Measurements from ENCODE around the gene TBL1X. TPM values are rescaled to one million over a fixed set of nuclear protein-coding genes. Genes with fewer than 3 reads are reported as not detected.
"Not testable (repeated sequence)": the region's sequence is repeated elsewhere in the genome, so short reads cannot be mapped to it uniquely, and the experiment has no call there.

The TBL1X gene
- total and polyA plus RNA-seq, 2 donors: 6.8 to 11.5 TPM

- WGBS: 44% methylated on average over 8 of the region's 8 CpGs
- Histone ChIP-seq H3K4me1 (ENCODE audit: control insufficient read depth in 2 of 2, insufficient read depth in 2 of 2, low read length in 2 of 2) (peaks cover 0 to 11% of the 10 kb centered on the region in 2 donors), H3K27me3 (ENCODE audit: control insufficient read depth in 2 of 2, insufficient read depth in 1 of 2, low read length in 1 of 2) (no peaks in the 10 kb centered on the region), H3K36me3 (ENCODE audit: control insufficient read depth in 2 of 2, insufficient read depth in 2 of 2, low read length in 1 of 2) (no peaks in the 10 kb centered on the region), H3K27ac (ENCODE audit: low read depth in 1 of 2, low read length in 1 of 2) (peak overlapping the region; percentile 68 to 74), H3K9me3 (ENCODE audit: control insufficient read depth in 2 of 2, insufficient read depth in 1 of 2, low read length in 1 of 2) (no peaks in the 10 kb centered on the region), H3K4me3 (ENCODE audit: low read length in 2 of 2) (no peak overlapping the region)
- DNase-seq (ENCODE audit: low read depth in 6 of 9, low spot score in 9 of 9): peak in 4 of 9 donors; percentile 26 to 72 (median 34)
Observed at GRCh38 chrX:9456250-9457074, 8.4 kb upstream of the TBL1X start.

GRCh38 chrX:9458034-9458433, 6.8 kb upstream of the TBL1X start:
- DNase-seq (ENCODE audit: low read depth in 6 of 9, low spot score in 9 of 9); H3K9me3 ChIP-seq (ENCODE audit: control insufficient read depth in 2 of 2, insufficient read depth in 1 of 2, low read length in 1 of 2); H3K4me3 ChIP-seq (ENCODE audit: low read length in 2 of 2); H3K27ac ChIP-seq (ENCODE audit: low read depth in 1 of 2, low read length in 1 of 2); H3K27me3 ChIP-seq (ENCODE audit: control insufficient read depth in 2 of 2, insufficient read depth in 1 of 2, low read length in 1 of 2); H3K36me3 ChIP-seq (ENCODE audit: control insufficient read depth in 2 of 2, insufficient read depth in 2 of 2, low read length in 1 of 2): not testable (repeated sequence)
- peaks cover 5 to 22% of the 10 kb centered on the region in 2 donors for H3K4me1 ChIP-seq (ENCODE audit: control insufficient read depth in 2 of 2, insufficient read depth in 2 of 2, low read length in 2 of 2)
- WGBS: 98% methylated on average over 12 of the region's 12 CpGs

- Histone ChIP-seq H3K4me1 (ENCODE audit: control insufficient read depth in 2 of 2, insufficient read depth in 2 of 2, low read length in 2 of 2) (peaks cover 7 to 28% of the 10 kb centered on the region in 2 donors), H3K27me3 (ENCODE audit: control insufficient read depth in 2 of 2, insufficient read depth in 1 of 2, low read length in 1 of 2) (peaks cover 0 to 10% of the 10 kb centered on the region in 2 donors), H3K36me3 (ENCODE audit: control insufficient read depth in 2 of 2, insufficient read depth in 2 of 2, low read length in 1 of 2) (no peaks in the 10 kb centered on the region), H3K4me3 (ENCODE audit: low read length in 2 of 2) (no peak overlapping the region), H3K27ac (ENCODE audit: low read depth in 1 of 2, low read length in 1 of 2) (no peak overlapping the region), H3K9me3 (ENCODE audit: control insufficient read depth in 2 of 2, insufficient read depth in 1 of 2, low read length in 1 of 2) (no peaks in the 10 kb centered on the region)
- 95% methylated on average over 2 of the region's 2 CpGs for WGBS
- no peak for DNase-seq (ENCODE audit: low read depth in 6 of 9, low spot score in 9 of 9)
Observed at GRCh38 chrX:9458516-9459078, 6.3 kb upstream of the TBL1X start.

GRCh38 chrX:9459186-9459748, 5.6 kb upstream of the TBL1X start:
- Histone ChIP-seq H3K36me3 (ENCODE audit: control insufficient read depth in 2 of 2, insufficient read depth in 2 of 2, low read length in 1 of 2) (no peaks in the 10 kb centered on the region), H3K4me3 (ENCODE audit: low read length in 2 of 2) (no peak overlapping the region), H3K27ac (ENCODE audit: low read depth in 1 of 2, low read length in 1 of 2) (no peak overlapping the region), H3K27me3 (ENCODE audit: control insufficient read depth in 2 of 2, insufficient read depth in 1 of 2, low read length in 1 of 2) (peaks cover 0 to 16% of the 10 kb centered on the region in 2 donors), H3K9me3 (ENCODE audit: control insufficient read depth in 2 of 2, insufficient read depth in 1 of 2, low read length in 1 of 2) (no peaks in the 10 kb centered on the region), H3K4me1 (ENCODE audit: control insufficient read depth in 2 of 2, insufficient read depth in 2 of 2, low read length in 2 of 2) (peaks cover 7 to 35% of the 10 kb centered on the region in 2 donors)
- WGBS: 94% methylated on average over 3 of the region's 3 CpGs
- DNase-seq (ENCODE audit: low read depth in 6 of 9, low spot score in 9 of 9): no peak

- DNase-seq (ENCODE audit: low read depth in 6 of 9, low spot score in 9 of 9): no peak
- peaks cover 0 to 28% of the 10 kb centered on the region in 2 donors for H3K27me3 ChIP-seq (ENCODE audit: control insufficient read depth in 2 of 2, insufficient read depth in 1 of 2, low read length in 1 of 2)
- no peaks in the 10 kb centered on the region for H3K36me3 ChIP-seq (ENCODE audit: control insufficient read depth in 2 of 2, insufficient read depth in 2 of 2, low read length in 1 of 2)
- peaks cover 7 to 37% of the 10 kb centered on the region in 2 donors for H3K4me1 ChIP-seq (ENCODE audit: control insufficient read depth in 2 of 2, insufficient read depth in 2 of 2, low read length in 2 of 2)
- H3K9me3 ChIP-seq (ENCODE audit: control insufficient read depth in 2 of 2, insufficient read depth in 1 of 2, low read length in 1 of 2): no peaks in the 10 kb centered on the region
- H3K4me3 ChIP-seq (ENCODE audit: low read length in 2 of 2): no peak overlapping the region
- no peak overlapping the region for H3K27ac ChIP-seq (ENCODE audit: low read depth in 1 of 2, low read length in 1 of 2)
- WGBS: 96% methylated on average over 6 of the region's 6 CpGs
Observed at GRCh38 chrX:9461087-9461486, 3.8 kb upstream of the TBL1X start.

- Histone ChIP-seq H3K4me1 (ENCODE audit: control insufficient read depth in 2 of 2, insufficient read depth in 2 of 2, low read length in 2 of 2) (peaks cover 10 to 39% of the 10 kb centered on the region in 2 donors), H3K27ac (ENCODE audit: low read depth in 1 of 2, low read length in 1 of 2) (peak overlapping the region in 1 of 2 donors; percentile 67), H3K36me3 (ENCODE audit: control insufficient read depth in 2 of 2, insufficient read depth in 2 of 2, low read length in 1 of 2) (no peaks in the 10 kb centered on the region), H3K4me3 (ENCODE audit: low read length in 2 of 2) (no peak overlapping the region), H3K9me3 (ENCODE audit: control insufficient read depth in 2 of 2, insufficient read depth in 1 of 2, low read length in 1 of 2) (no peaks in the 10 kb centered on the region), H3K27me3 (ENCODE audit: control insufficient read depth in 2 of 2, insufficient read depth in 1 of 2, low read length in 1 of 2) (peaks cover 0 to 41% of the 10 kb centered on the region in 2 donors)
- no peak for DNase-seq (ENCODE audit: low read depth in 6 of 9, low spot score in 9 of 9)
- WGBS: 45% methylated on average over 6 of the region's 6 CpGs
Observed at GRCh38 chrX:9462456-9462855, 2.4 kb upstream of the TBL1X start.

GRCh38 chrX:9465380-9466123, 694 bp downstream of the TBL1X start:
- WGBS: under 1% methylated on average over 87 of the region's 87 CpGs

GRCh38 chrX:9466124-9466495, 1.3 kb downstream of the TBL1X start:
- 3% methylated on average over 31 of the region's 31 CpGs for WGBS
- peaks cover 0 to 48% of the 10 kb centered on the region in 2 donors for H3K27me3 ChIP-seq (ENCODE audit: control insufficient read depth in 2 of 2, insufficient read depth in 1 of 2, low read length in 1 of 2)
- H3K9me3 ChIP-seq (ENCODE audit: control insufficient read depth in 2 of 2, insufficient read depth in 1 of 2, low read length in 1 of 2): peaks cover 0 to 3% of the 10 kb centered on the region in 2 donors
- peak in 2 of 9 donors; percentile 19 to 43 for DNase-seq (ENCODE audit: low read depth in 6 of 9, low spot score in 9 of 9)
- H3K4me3 ChIP-seq (ENCODE audit: low read length in 2 of 2): peak overlapping the region; percentile 74 to 75
- peaks cover 15 to 67% of the 10 kb centered on the region in 2 donors for H3K4me1 ChIP-seq (ENCODE audit: control insufficient read depth in 2 of 2, insufficient read depth in 2 of 2, low read length in 2 of 2)
- no peaks in the 10 kb centered on the region for H3K36me3 ChIP-seq (ENCODE audit: control insufficient read depth in 2 of 2, insufficient read depth in 2 of 2, low read length in 1 of 2)
- H3K27ac ChIP-seq (ENCODE audit: low read depth in 1 of 2, low read length in 1 of 2): peak overlapping the region; percentile 32 to 42

More at GRCh38 chrX:9465380-9466123, 694 bp downstream of the TBL1X start:
- H3K4me3 ChIP-seq (ENCODE audit: low read length in 2 of 2): peak overlapping the region; percentile 74 to 75
- H3K27me3 ChIP-seq (ENCODE audit: control insufficient read depth in 2 of 2, insufficient read depth in 1 of 2, low read length in 1 of 2): peaks cover 0 to 48% of the 10 kb centered on the region in 2 donors
- no peaks in the 10 kb centered on the region for H3K36me3 ChIP-seq (ENCODE audit: control insufficient read depth in 2 of 2, insufficient read depth in 2 of 2, low read length in 1 of 2)
- peaks cover 0 to 3% of the 10 kb centered on the region in 2 donors for H3K9me3 ChIP-seq (ENCODE audit: control insufficient read depth in 2 of 2, insufficient read depth in 1 of 2, low read length in 1 of 2)
- DNase-seq (ENCODE audit: low read depth in 6 of 9, low spot score in 9 of 9): peak in 4 of 9 donors; percentile 7 to 49 (median 18)
- H3K4me1 ChIP-seq (ENCODE audit: control insufficient read depth in 2 of 2, insufficient read depth in 2 of 2, low read length in 2 of 2): peaks cover 15 to 65% of the 10 kb centered on the region in 2 donors
- H3K27ac ChIP-seq (ENCODE audit: low read depth in 1 of 2, low read length in 1 of 2): peak overlapping the region; percentile 32 to 60
